Neural progenitor cell (in vitro differentiated cells): Measurements from ENCODE around the gene ZNF142. TPM values are rescaled to one million over a fixed set of nuclear protein-coding genes. Genes with fewer than 3 reads are reported as not detected.

Experiments used
- DNase-seq: peaks from one replicate; pipeline ENCODE4 v3.0.0-alpha.2; 2016; ENCODE audit warnings: low spot score
- H2AFZ ChIP-seq: fragments of 200-600 bp; sonication (generic); replicated peaks from 2 replicates; pipeline ENCODE4 v1.6.1; 2016; ENCODE audit warnings: antibody characterized with exemption
- H3F3A ChIP-seq: fragments of 200-600 bp; sonication (generic); 2 replicates; pipeline ENCODE4 v1.6.1; 2016; ENCODE audit warnings: antibody characterized with exemption, low read depth
- H3K27ac ChIP-seq: fragments of 200-600 bp; sonication (generic); 2 replicates; pipeline ENCODE4 v1.5.1; 2016; ENCODE audit warnings: mild to moderate bottlenecking
- H3K27me3 ChIP-seq: fragments of 200-600 bp; sonication (generic); 2 replicates; pipeline ENCODE4 v1.6.1; 2016; ENCODE audit warnings: mild to moderate bottlenecking, moderate library complexity
- H3K36me3 ChIP-seq: fragments of 200-600 bp; sonication (generic); 2 replicates; pipeline ENCODE4 v1.5.1; 2016
- H3K4me1 ChIP-seq: fragments of 200-600 bp; sonication (generic); 2 replicates; pipeline ENCODE4 v1.6.1; 2016; ENCODE audit warnings: mixed run types
- H3K4me2 ChIP-seq: fragments of 200-600 bp; sonication (generic); 2 replicates; pipeline ENCODE4 v1.6.1; 2016
- H3K4me3 ChIP-seq: fragments of 200-600 bp; sonication (generic); 2 replicates; pipeline ENCODE4 v1.5.1; 2016
- H3K79me2 ChIP-seq: fragments of 200-600 bp; sonication (generic); 2 replicates; pipeline ENCODE4 v1.6.1; 2016; ENCODE audit warnings: low read depth
- H3K9ac ChIP-seq: fragments of 200-600 bp; sonication (generic); 2 replicates; pipeline ENCODE4 v1.6.1; 2016
- H3K9me3 ChIP-seq: fragments of 200-600 bp; sonication (generic); 2 replicates; pipeline ENCODE4 v1.5.1; 2016; ENCODE audit warnings: low read depth
- H4K20me1 ChIP-seq: fragments of 200-600 bp; sonication (generic); 2 replicates; pipeline ENCODE4 v1.6.1; 2016; ENCODE audit warnings: low read depth
- H3K27ac Mint-ChIP-seq: 3 replicates; pipeline ENCODE4 v1.8.0; 2021; ENCODE audit warnings: mixed read lengths
- H3K27me3 Mint-ChIP-seq: 2 replicates; pipeline ENCODE4 v1.8.0; 2022; ENCODE audit warnings: low read depth, mild to moderate bottlenecking, inconsistent platforms, moderate library complexity, mixed read lengths; ENCODE audit not compliant: insufficient read depth
- H3K36me3 Mint-ChIP-seq: 3 replicates; pipeline ENCODE4 v1.8.0; 2021; ENCODE audit warnings: mixed read lengths
- H3K4me1 Mint-ChIP-seq: 3 replicates; pipeline ENCODE4 v1.8.0; 2021; ENCODE audit warnings: mixed read lengths
- H3K4me3 Mint-ChIP-seq: 3 replicates; pipeline ENCODE4 v1.8.0; 2021; ENCODE audit warnings: mild to moderate bottlenecking, moderate library complexity, mixed read lengths
- H3K9me3 Mint-ChIP-seq: 3 replicates; pipeline ENCODE4 v1.8.0; 2020; ENCODE audit warnings: mixed read lengths
- CTCF ChIP-seq: fragments of 200-600 bp; sonication (generic); IDR thresholded peaks from 2 replicates; pipeline ENCODE4 v1.5.1; 2017; ENCODE audit warnings: antibody characterized with exemption, mild to moderate bottlenecking
- EZH2 ChIP-seq: fragments of 200-600 bp; sonication (generic); IDR thresholded peaks from 2 replicates; pipeline ENCODE4 v1.6.1; 2017; ENCODE audit warnings: antibody characterized with exemption, mild to moderate bottlenecking, moderate library complexity
- EZH2phosphoT487 ChIP-seq: fragments of 200-600 bp; sonication (generic); IDR thresholded peaks from 2 replicates; pipeline ENCODE4 v1.6.1; 2017; ENCODE audit warnings: antibody characterized with exemption
- total RNA-seq: library from RNA; depleted of rRNA; stranded (reverse); fragments of >200 nt; gene quantifications from 2 replicates; pipeline ENCODE4 v1.2.3, GENCODE V29; 2015; ENCODE audit warnings: low replicate concordance

Gene ZNF142
- total RNA-seq, 1 donor from 2014 or later: 3.3 TPM

GRCh38 chr2:218643751-218644310, 15.6 kb downstream of the ZNF142 start:
- DNase-seq: no peak
- Mint-ChIP-seq H3K4me3 (no peak overlapping the region), H3K36me3 (peaks cover 28% of the 10 kb centered on the region), H3K27me3 (peaks cover 2% of the 10 kb centered on the region), H3K4me1 (no peaks in the 10 kb centered on the region), H3K27ac (no peak overlapping the region), H3K9me3 (no peaks in the 10 kb centered on the region)
- no peak for TF ChIP-seq CTCF
- TF ChIP-seq EZH2phosphoT487: no peak
- no peak for TF ChIP-seq EZH2
- no peak overlapping the region for H3K4me3 ChIP-seq
- no peak overlapping the region for H3K27ac ChIP-seq
- H3K4me2 ChIP-seq: no peak overlapping the region
- H3K9me3 ChIP-seq: no peaks in the 10 kb centered on the region
- no peak overlapping the region for H3K9ac ChIP-seq
- peaks cover 4% of the 10 kb centered on the region for H3K36me3 ChIP-seq
- H3K27me3 ChIP-seq: no peaks in the 10 kb centered on the region
- peaks cover 7% of the 10 kb centered on the region for H4K20me1 ChIP-seq
- H2AFZ ChIP-seq: no peak overlapping the region
- peaks cover 7% of the 10 kb centered on the region for H3F3A ChIP-seq
- H3K79me2 ChIP-seq: peaks cover 4% of the 10 kb centered on the region
- H3K4me1 ChIP-seq: no peaks in the 10 kb centered on the region

- Histone ChIP-seq H3K9ac (no peak overlapping the region), H3K9me3 (no peaks in the 10 kb centered on the region), H3K27ac (no peak overlapping the region), H3K4me1 (no peaks in the 10 kb centered on the region), H3F3A (peaks cover 2% of the 10 kb centered on the region), H3K79me2 (no peaks in the 10 kb centered on the region), H3K36me3 (no peaks in the 10 kb centered on the region), H3K4me3 (no peak overlapping the region), H3K4me2 (no peak overlapping the region), H2AFZ (no peak overlapping the region), H4K20me1 (peaks cover 4% of the 10 kb centered on the region), H3K27me3 (no peaks in the 10 kb centered on the region)
- no peak for DNase-seq
- Mint-ChIP-seq H3K36me3 (peaks cover 22% of the 10 kb centered on the region), H3K4me3 (no peak overlapping the region), H3K27ac (no peak overlapping the region), H3K27me3 (peaks cover 2% of the 10 kb centered on the region), H3K4me1 (no peaks in the 10 kb centered on the region), H3K9me3 (no peaks in the 10 kb centered on the region)
- TF ChIP-seq CTCF: no peak
- TF ChIP-seq EZH2phosphoT487: no peak
- TF ChIP-seq EZH2: no peak
Observed at GRCh38 chr2:218642786-218643185, 16.6 kb downstream of the ZNF142 start.

- no peak overlapping the region for H2AFZ ChIP-seq
- H3K9me3 ChIP-seq: no peaks in the 10 kb centered on the region
- Mint-ChIP-seq H3K4me3 (no peak overlapping the region), H3K27ac (no peak overlapping the region), H3K27me3 (peaks cover 2% of the 10 kb centered on the region), H3K9me3 (no peaks in the 10 kb centered on the region), H3K36me3 (peaks cover 23% of the 10 kb centered on the region), H3K4me1 (no peaks in the 10 kb centered on the region)
- H3K9ac ChIP-seq: no peak overlapping the region
- no peaks in the 10 kb centered on the region for H3K27me3 ChIP-seq
- no peak overlapping the region for H3K4me3 ChIP-seq
- no peak for TF ChIP-seq EZH2
- H3K79me2 ChIP-seq: no peaks in the 10 kb centered on the region
- H3K36me3 ChIP-seq: no peaks in the 10 kb centered on the region
- no peak overlapping the region for H3K27ac ChIP-seq
- H3K4me1 ChIP-seq: no peaks in the 10 kb centered on the region
- no peak for DNase-seq
- H4K20me1 ChIP-seq: no peaks in the 10 kb centered on the region
- no peaks in the 10 kb centered on the region for H3F3A ChIP-seq
- H3K4me2 ChIP-seq: no peak overlapping the region
Observed at GRCh38 chr2:218642121-218642656, 17.2 kb downstream of the ZNF142 start.

- Mint-ChIP-seq H3K36me3 (peaks cover 18% of the 10 kb centered on the region), H3K9me3 (no peaks in the 10 kb centered on the region), H3K4me1 (no peaks in the 10 kb centered on the region), H3K27me3 (peaks cover 2% of the 10 kb centered on the region), H3K27ac (no peak overlapping the region), H3K4me3 (no peak overlapping the region)
- no peak overlapping the region for H3K9ac ChIP-seq
- H4K20me1 ChIP-seq: no peaks in the 10 kb centered on the region
- TF ChIP-seq EZH2 (no peak), EZH2phosphoT487 (no peak), CTCF (no peak)
- H3K4me1 ChIP-seq: no peaks in the 10 kb centered on the region
- DNase-seq: no peak
- H3K4me2 ChIP-seq: no peak overlapping the region
- H3K27me3 ChIP-seq: no peaks in the 10 kb centered on the region
- H2AFZ ChIP-seq: no peak overlapping the region
- no peak overlapping the region for H3K27ac ChIP-seq
- no peaks in the 10 kb centered on the region for H3K79me2 ChIP-seq
- H3F3A ChIP-seq: no peaks in the 10 kb centered on the region
- no peaks in the 10 kb centered on the region for H3K9me3 ChIP-seq
- H3K4me3 ChIP-seq: no peak overlapping the region
- H3K36me3 ChIP-seq: no peaks in the 10 kb centered on the region
Observed at GRCh38 chr2:218638372-218638771, 21.1 kb downstream of the ZNF142 start.
